ENCODE results near the gene CDH4.

CDH4 gene

GRCh38 chr20:61654726-61655125 lies 402.7 kb downstream of the CDH4 start:
- no peak overlapping the region for H3K4me3 ChIP-seq (replicated peaks in 1 of 2; ENCODE audit: low read depth in 2 of 2, low read length in 2 of 2)
- no peak for TF ChIP-seq CTCF (IDR thresholded peaks at IDR 0.05; ENCODE audit: low read depth, low read length)
- no peak for DNase-seq (ENCODE audit: low read depth in 2 of 2)

GRCh38 chr20:61655591-61655990 lies 403.5 kb downstream of the CDH4 start:
- H3K4me3 ChIP-seq (replicated peaks in 1 of 2; ENCODE audit: low read depth in 2 of 2, low read length in 2 of 2), result no peak overlapping the region
- no peak for TF ChIP-seq CTCF (IDR thresholded peaks at IDR 0.05; ENCODE audit: low read depth, low read length)
- DNase-seq (ENCODE audit: low read depth in 2 of 2), result no peak

- H3K4me3 ChIP-seq (replicated peaks in 1 of 2; ENCODE audit: low read depth in 2 of 2, low read length in 2 of 2), result no peak overlapping the region
- no peak for DNase-seq (ENCODE audit: low read depth in 2 of 2)
- no peak for TF ChIP-seq CTCF (IDR thresholded peaks at IDR 0.05; ENCODE audit: low read depth, low read length)
Observed at GRCh38 chr20:61656198-61656597, 404.1 kb downstream of the CDH4 start.

- no peak for DNase-seq (ENCODE audit: low read depth in 2 of 2)
- no peak overlapping the region for H3K4me3 ChIP-seq (replicated peaks in 1 of 2; ENCODE audit: low read depth in 2 of 2, low read length in 2 of 2)
- TF ChIP-seq CTCF (IDR thresholded peaks at IDR 0.05; ENCODE audit: low read depth, low read length), result no peak
Observed at GRCh38 chr20:61657721-61658377, 405.8 kb downstream of the CDH4 start.

- H3K4me3 ChIP-seq (replicated peaks in 1 of 2; ENCODE audit: low read depth in 2 of 2, low read length in 2 of 2), result no peak overlapping the region
- DNase-seq (ENCODE audit: low read depth in 2 of 2), result no peak
- no peak for TF ChIP-seq CTCF (IDR thresholded peaks at IDR 0.05; ENCODE audit: low read depth, low read length)
Observed at GRCh38 chr20:61658563-61658962, 406.5 kb downstream of the CDH4 start.

- H3K4me3 ChIP-seq (replicated peaks in 1 of 2; ENCODE audit: low read depth in 2 of 2, low read length in 2 of 2), result no peak overlapping the region
- no peak for DNase-seq (ENCODE audit: low read depth in 2 of 2)
- no peak for TF ChIP-seq CTCF (IDR thresholded peaks at IDR 0.05; ENCODE audit: low read depth, low read length)
Observed at GRCh38 chr20:61659246-61659993, 407.4 kb downstream of the CDH4 start.
